ENCODE data around the gene PTGIS. TPM values are rescaled to one million over a fixed set of nuclear protein-coding genes. Genes with fewer than 3 reads are reported as not detected.

PTGIS gene
- total RNA-seq, 1 donor from 2014 or later = 12.2 TPM

DNA sequence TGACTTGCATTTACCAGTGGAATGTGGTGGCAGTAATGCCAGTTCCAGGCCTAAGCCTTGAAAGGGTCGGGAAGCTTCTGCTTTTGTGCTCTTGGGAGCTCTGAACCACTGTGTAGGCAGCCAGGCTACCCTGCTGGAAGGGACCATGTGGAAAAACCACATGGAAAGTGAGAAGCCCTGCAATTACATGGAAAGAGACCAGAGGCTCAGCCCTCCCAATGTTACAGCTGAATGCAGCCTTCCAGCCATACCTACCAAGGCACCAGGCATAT, 70.6 kb downstream of the PTGIS start:
- no peak for DNase-seq (ENCODE audit: low spot score)
- Mint-ChIP-seq H3K27ac (ENCODE audit: unreplicated experiment) (no peak overlapping the region), H3K36me3 (ENCODE audit: low read depth, unreplicated experiment) (no peaks in the 10 kb centered on the region), H3K4me1 (ENCODE audit: unreplicated experiment) (no peaks in the 10 kb centered on the region), H3K9me3 (ENCODE audit: unreplicated experiment) (no peaks in the 10 kb centered on the region), H3K4me3 (ENCODE audit: unreplicated experiment) (no peak overlapping the region), H3K27me3 (ENCODE audit: unreplicated experiment) (peaks cover 4% of the 10 kb centered on the region)
- TF ChIP-seq, protein P1, sequence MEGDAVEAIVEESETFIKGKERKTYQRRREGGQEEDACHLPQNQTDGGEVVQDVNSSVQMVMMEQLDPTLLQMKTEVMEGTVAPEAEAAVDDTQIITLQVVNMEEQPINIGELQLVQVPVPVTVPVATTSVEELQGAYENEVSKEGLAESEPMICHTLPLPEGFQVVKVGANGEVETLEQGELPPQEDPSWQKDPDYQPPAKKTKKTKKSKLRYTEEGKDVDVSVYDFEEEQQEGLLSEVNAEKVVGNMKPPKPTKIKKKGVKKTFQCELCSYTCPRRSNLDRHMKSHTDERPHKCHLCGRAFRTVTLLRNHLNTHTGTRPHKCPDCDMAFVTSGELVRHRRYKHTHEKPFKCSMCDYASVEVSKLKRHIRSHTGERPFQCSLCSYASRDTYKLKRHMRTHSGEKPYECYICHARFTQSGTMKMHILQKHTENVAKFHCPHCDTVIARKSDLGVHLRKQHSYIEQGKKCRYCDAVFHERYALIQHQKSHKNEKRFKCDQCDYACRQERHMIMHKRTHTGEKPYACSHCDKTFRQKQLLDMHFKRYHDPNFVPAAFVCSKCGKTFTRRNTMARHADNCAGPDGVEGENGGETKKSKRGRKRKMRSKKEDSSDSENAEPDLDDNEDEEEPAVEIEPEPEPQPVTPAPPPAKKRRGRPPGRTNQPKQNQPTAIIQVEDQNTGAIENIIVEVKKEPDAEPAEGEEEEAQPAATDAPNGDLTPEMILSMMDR (IDR thresholded peaks at IDR 0.05; ENCODE audit: unreplicated experiment) = no peak

DNA sequence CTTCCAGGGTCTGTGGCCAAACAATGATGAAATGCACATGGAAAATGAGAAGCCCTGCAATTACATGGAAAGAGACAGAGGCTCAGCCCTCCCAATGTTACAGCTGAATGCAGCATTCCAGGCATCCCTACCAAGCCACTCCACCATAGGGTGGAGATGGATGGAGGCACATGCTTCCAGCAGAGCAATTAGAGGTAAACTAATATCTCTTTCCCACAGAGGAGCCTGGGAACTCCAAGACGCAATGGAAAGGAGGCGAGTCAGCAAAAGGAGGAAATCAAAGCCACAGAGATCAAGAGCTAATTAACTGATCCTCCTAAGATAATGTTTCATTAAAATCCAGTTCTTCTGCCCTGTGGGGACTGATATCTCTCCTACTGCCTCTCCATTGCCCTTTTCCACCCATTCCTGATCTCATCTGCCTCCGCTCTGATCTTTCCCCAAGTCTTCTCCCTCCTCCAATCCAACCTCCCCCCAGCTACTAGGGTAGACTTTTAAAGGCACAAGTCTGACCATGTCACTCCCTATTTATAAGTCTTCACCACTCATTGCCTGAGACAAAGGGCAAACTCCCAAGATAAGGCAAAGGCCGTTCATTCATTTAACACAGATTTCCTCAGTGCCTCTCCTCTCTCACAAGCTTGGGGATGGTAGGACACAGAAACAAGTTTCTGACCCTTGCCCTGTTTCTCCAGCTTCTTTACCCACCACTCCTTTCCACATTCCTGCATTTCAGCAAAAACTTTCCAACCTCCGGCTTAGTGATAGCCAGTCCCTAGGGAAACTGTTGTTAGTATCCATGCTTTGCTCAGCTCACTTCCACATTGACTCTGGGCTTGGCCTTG, 71.2 kb downstream of the PTGIS start:
- Mint-ChIP-seq H3K9me3 (ENCODE audit: unreplicated experiment) (no peaks in the 10 kb centered on the region), H3K27me3 (ENCODE audit: unreplicated experiment) (peaks cover 4% of the 10 kb centered on the region), H3K4me1 (ENCODE audit: unreplicated experiment) (no peaks in the 10 kb centered on the region), H3K27ac (ENCODE audit: unreplicated experiment) (no peak overlapping the region), H3K36me3 (ENCODE audit: low read depth, unreplicated experiment) (no peaks in the 10 kb centered on the region), H3K4me3 (ENCODE audit: unreplicated experiment) (no peak overlapping the region)
- TF ChIP-seq, protein P1 (IDR thresholded peaks at IDR 0.05; ENCODE audit: unreplicated experiment) = no peak
- no peak for DNase-seq (ENCODE audit: low spot score)

DNA sequence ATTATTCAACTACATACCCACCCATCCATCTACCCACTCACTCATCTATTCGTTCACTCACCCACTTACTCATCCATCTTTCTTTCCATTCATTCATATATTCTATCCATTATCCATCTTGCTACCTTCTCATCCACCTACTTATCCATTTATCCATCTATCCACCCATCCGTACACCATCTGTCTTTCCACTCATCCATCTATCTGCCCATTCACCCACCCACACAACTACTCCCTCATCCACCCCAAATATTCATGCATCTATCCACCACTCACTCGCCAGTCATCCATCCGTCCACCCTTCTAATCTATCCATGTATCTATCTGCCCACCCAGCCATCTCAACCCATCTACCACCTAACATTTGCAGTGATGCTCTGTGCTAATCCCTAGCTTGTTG, 71.9 kb downstream of the PTGIS start:
- H3K27me3 Mint-ChIP-seq (ENCODE audit: unreplicated experiment) = peaks cover 4% of the 10 kb centered on the region
- H3K4me3 Mint-ChIP-seq (ENCODE audit: unreplicated experiment) = no peak overlapping the region
- no peaks in the 10 kb centered on the region for H3K36me3 Mint-ChIP-seq (ENCODE audit: low read depth, unreplicated experiment)
- H3K9me3 Mint-ChIP-seq (ENCODE audit: unreplicated experiment) = no peaks in the 10 kb centered on the region
- no peaks in the 10 kb centered on the region for H3K4me1 Mint-ChIP-seq (ENCODE audit: unreplicated experiment)
- no peak overlapping the region for H3K27ac Mint-ChIP-seq (ENCODE audit: unreplicated experiment)
- no peak for DNase-seq (ENCODE audit: low spot score)
- TF ChIP-seq, protein P1 (IDR thresholded peaks at IDR 0.05; ENCODE audit: unreplicated experiment) = no peak

DNA sequence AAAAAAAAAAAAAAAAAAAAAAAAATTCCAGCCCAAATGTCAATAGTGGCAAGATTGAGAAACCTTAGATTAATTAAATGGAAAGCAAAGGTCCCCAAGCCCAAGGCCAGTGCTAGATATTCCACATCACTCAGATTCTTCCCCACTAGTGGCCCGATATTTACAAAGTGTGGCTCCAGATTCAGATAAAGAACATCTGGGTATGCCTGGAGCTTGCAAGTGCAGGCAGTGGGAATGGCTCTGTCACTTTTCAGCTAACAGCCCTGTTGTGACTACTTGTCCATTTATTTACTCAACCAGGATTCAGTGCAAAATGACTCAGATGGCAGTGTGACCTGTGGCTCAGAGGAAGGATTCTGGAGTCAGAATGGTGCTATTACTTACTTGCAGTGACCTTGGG, 77.2 kb downstream of the PTGIS start:
- TF ChIP-seq, protein P1 (IDR thresholded peaks at IDR 0.05; ENCODE audit: unreplicated experiment) = no peak
- Mint-ChIP-seq H3K27me3 (ENCODE audit: unreplicated experiment) (peaks cover 3% of the 10 kb centered on the region), H3K9me3 (ENCODE audit: unreplicated experiment) (peaks cover 4% of the 10 kb centered on the region), H3K27ac (ENCODE audit: unreplicated experiment) (no peak overlapping the region), H3K36me3 (ENCODE audit: low read depth, unreplicated experiment) (no peaks in the 10 kb centered on the region), H3K4me1 (ENCODE audit: unreplicated experiment) (no peaks in the 10 kb centered on the region), H3K4me3 (ENCODE audit: unreplicated experiment) (no peak overlapping the region)
- DNase-seq (ENCODE audit: low spot score) = no peak

DNA sequence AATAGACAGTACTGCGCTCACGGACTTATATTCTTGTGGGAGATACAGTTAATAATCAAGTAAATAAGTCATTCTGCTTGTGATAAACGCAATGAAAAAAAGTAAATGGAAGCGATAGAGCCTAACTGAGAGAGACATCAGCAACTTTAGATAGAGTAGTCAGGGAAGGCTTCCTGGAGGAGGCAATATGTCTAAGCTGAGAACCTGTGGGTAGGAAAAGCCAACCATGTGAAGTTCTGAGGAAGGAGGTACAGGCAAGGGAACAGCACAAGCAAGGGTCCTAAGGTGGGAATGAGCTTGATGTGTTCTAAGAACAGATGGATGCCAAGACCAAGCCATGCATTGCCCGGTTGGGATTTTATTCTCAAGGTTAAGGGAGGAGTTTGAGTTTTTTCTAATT, 78.2 kb downstream of the PTGIS start:
- H3K27me3 Mint-ChIP-seq (ENCODE audit: unreplicated experiment) = peaks cover 3% of the 10 kb centered on the region
- no peaks in the 10 kb centered on the region for H3K36me3 Mint-ChIP-seq (ENCODE audit: low read depth, unreplicated experiment)
- TF ChIP-seq, protein P1 (IDR thresholded peaks at IDR 0.05; ENCODE audit: unreplicated experiment) = no peak
- H3K4me1 Mint-ChIP-seq (ENCODE audit: unreplicated experiment) = peaks cover 2% of the 10 kb centered on the region
- H3K9me3 Mint-ChIP-seq (ENCODE audit: unreplicated experiment) = peaks cover 4% of the 10 kb centered on the region
- no peak overlapping the region for H3K4me3 Mint-ChIP-seq (ENCODE audit: unreplicated experiment)
- DNase-seq (ENCODE audit: low spot score) = no peak
- no peak overlapping the region for H3K27ac Mint-ChIP-seq (ENCODE audit: unreplicated experiment)
